HFFc6 (cell line): ENCODE data around the gene C14orf119. TPM values are rescaled to one million over a fixed set of nuclear protein-coding genes. Genes with fewer than 3 reads are reported as not detected.

Source experiments
- DNase-seq: peaks from one replicate; pipeline ENCODE4 v3.0.0-alpha.2; 2018
- H3K27ac Mint-ChIP-seq: 2 replicates; pipeline ENCODE4 v1.8.0; 2020; ENCODE audit warnings: mild to moderate bottlenecking, mixed read lengths
- H3K27me3 Mint-ChIP-seq: 2 replicates; pipeline ENCODE4 v1.8.0; 2021; ENCODE audit warnings: mild to moderate bottlenecking, moderate library complexity, mixed read lengths; ENCODE audit not compliant: insufficient read depth
- H3K36me3 Mint-ChIP-seq: 2 replicates; pipeline ENCODE4 v1.8.0; 2021; ENCODE audit warnings: low read depth, mixed read lengths
- H3K4me1 Mint-ChIP-seq: 2 replicates; pipeline ENCODE4 v1.8.0; 2020; ENCODE audit warnings: low read depth, mixed read lengths
- H3K4me3 Mint-ChIP-seq: 2 replicates; pipeline ENCODE4 v1.8.0; 2020; ENCODE audit warnings: mild to moderate bottlenecking, moderate library complexity, mixed read lengths
- H3K9me3 Mint-ChIP-seq: 2 replicates; pipeline ENCODE4 v1.8.0; 2020; ENCODE audit warnings: mild to moderate bottlenecking, mixed read lengths
- CTCF ChIP-seq: fragments of 200-600 bp; sonication (generic); IDR thresholded peaks from 2 replicates; pipeline ENCODE4 v1.5.0; 2021; ENCODE audit warnings: antibody characterized with exemption, mild to moderate bottlenecking
- total RNA-seq, 6 experiments: library from RNA; stranded (reverse); fragmentation: NEBNext Ultra II Directional; extraction: Animal tissue kit (Norgen Biotek cat#: 25700); gene quantifications; 2 replicates in 1 of 6; 3 replicates in 5 of 6; pipeline ENCODE4 v1.2.3, GENCODE V29; 2021

C14orf119 gene
- total RNA-seq, 6 experiments from 2014 or later: 85.0 to 117 (median 103) TPM

- Mint-ChIP-seq H3K4me3 (no peak overlapping the region), H3K36me3 (peaks cover 11% of the 10 kb centered on the region)
- DNase-seq: no peak
These were observed 34.5 kb downstream of the C14orf119 start for GRCh38 chr14:23129759-23130316.

GRCh38 chr14:23130871-23131270, 35.6 kb downstream of the C14orf119 start:
- no peaks in the 10 kb centered on the region; the same call in 1 of the 2 replicates for H3K27me3 Mint-ChIP-seq

More at GRCh38 chr14:23129759-23130316, 34.5 kb downstream of the C14orf119 start:
- H3K27me3 Mint-ChIP-seq: no peaks in the 10 kb centered on the region; the same call in 1 of the 2 replicates
- H3K27ac Mint-ChIP-seq: no peak overlapping the region
- peaks cover 13% of the 10 kb centered on the region for H3K4me1 Mint-ChIP-seq
- no peaks in the 10 kb centered on the region for H3K9me3 Mint-ChIP-seq
- no peak for TF ChIP-seq CTCF

DNA sequence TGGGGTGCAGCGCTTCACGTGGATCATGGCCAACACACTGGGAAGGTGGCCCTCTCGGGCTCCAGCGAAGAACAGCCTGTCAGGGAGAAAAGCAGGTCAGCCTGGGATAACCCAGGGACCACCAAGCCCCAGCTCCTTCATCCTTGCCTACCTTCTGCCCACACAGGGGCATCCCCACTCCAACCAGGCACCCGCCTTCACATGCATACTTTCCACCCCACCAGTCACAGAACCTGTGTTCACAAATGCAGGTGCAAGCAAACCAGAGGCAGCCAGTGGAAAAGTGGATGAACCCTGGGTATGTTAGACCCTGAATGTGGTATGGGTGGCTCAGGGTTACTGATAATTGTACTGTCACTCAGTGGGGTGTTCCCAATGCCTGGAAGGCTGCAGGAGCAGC, 36.2 kb downstream of the C14orf119 start:
- Mint-ChIP-seq H3K36me3 (peaks cover 11% of the 10 kb centered on the region), H3K27ac (no peak overlapping the region), H3K4me3 (no peak overlapping the region), H3K27me3 (peaks cover 1% of the 10 kb centered on the region), H3K4me1 (peaks cover 6% of the 10 kb centered on the region), H3K9me3 (no peaks in the 10 kb centered on the region)
- DNase-seq: no peak
- no peak for TF ChIP-seq CTCF

More at GRCh38 chr14:23130871-23131270, 35.6 kb downstream of the C14orf119 start:
- Mint-ChIP-seq H3K9me3 (no peaks in the 10 kb centered on the region), H3K27ac (no peak overlapping the region), H3K36me3 (peaks cover 11% of the 10 kb centered on the region), H3K4me3 (no peak overlapping the region), H3K4me1 (peaks cover 6% of the 10 kb centered on the region)
- TF ChIP-seq CTCF: no peak
- DNase-seq: no peak

GRCh38 chr14:23132970-23133369, 37.7 kb downstream of the C14orf119 start:
- H3K36me3 Mint-ChIP-seq: peaks cover 8% of the 10 kb centered on the region
- peaks cover 12% of the 10 kb centered on the region for H3K4me1 Mint-ChIP-seq
- no peak overlapping the region for H3K4me3 Mint-ChIP-seq
- no peaks in the 10 kb centered on the region for H3K9me3 Mint-ChIP-seq
- no peak overlapping the region for H3K27ac Mint-ChIP-seq
- DNase-seq: no peak
- TF ChIP-seq CTCF: no peak
- peaks cover 1% of the 10 kb centered on the region for H3K27me3 Mint-ChIP-seq

DNA sequence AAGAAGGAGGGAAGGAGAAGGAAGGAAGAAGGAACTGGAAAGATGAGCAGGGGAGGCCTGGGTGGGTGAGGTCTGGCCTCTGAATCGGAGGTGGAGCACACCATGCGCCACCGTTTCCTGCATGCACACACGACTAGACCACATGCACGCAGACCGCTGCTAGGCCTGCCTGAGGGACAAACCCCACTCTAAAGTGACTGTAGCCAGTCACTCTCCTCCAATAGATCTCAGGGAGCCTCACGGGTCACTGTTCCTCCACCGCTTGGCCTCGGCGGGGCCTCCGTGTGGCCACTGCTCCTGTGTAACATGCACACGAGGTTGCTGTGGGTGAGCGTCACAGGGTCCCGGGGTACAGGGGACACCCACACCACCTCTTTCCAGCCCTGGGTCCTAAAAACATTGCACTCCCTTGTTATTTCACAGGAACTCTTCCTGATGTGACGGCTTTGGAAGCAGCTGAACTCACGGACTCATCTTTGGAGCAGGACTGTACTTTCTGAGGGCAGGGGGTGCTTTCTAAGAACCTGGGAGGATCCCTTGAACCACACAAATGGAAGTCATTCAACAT, 41.3 kb downstream of the C14orf119 start:
- H3K27ac Mint-ChIP-seq: no peak overlapping the region

More for the DNA sequence above, 41.3 kb downstream of the C14orf119 start:
- Mint-ChIP-seq H3K27me3 (peaks cover 1% of the 10 kb centered on the region), H3K36me3 (no peaks in the 10 kb centered on the region), H3K9me3 (no peaks in the 10 kb centered on the region), H3K4me1 (peaks cover 13% of the 10 kb centered on the region), H3K4me3 (no peak overlapping the region)
- TF ChIP-seq CTCF: no peak
- DNase-seq: no peak
